GM19324 (cell line): ENCODE results near the gene RAB31.

Experiments used
- ATAC-seq: cut with Tn5 transposase; IDR thresholded peaks from one replicate; pipeline ENCODE4 v1.9.1; 2021; ENCODE audit warnings: mild to moderate bottlenecking, moderate library complexity; ENCODE audit not compliant: unreplicated experiment, low FRiP score

The RAB31 gene

DNA sequence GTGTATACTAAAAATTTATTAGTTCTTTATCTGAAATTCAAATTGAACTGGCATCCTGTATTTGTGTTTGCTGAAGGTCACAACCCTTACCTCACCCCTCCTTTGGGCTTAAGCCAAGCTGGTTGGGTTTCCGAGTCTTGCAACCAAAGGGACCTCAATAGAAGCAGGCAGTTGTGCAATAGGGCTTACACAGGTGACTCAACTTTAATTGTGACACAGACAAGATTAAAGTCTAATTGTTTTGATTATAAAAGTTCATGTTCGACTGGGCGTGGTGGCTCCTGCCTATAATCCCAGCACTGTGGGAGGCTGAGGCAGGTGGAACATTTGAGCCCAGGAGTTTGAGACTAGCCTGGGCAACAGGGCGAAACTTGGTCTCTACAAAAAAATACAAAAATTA, 71.5 kb downstream of the RAB31 start:
- ATAC-seq: no peak

GRCh38 chr18:9782073-9782857, 74.2 kb downstream of the RAB31 start:
- ATAC-seq: no peak

DNA sequence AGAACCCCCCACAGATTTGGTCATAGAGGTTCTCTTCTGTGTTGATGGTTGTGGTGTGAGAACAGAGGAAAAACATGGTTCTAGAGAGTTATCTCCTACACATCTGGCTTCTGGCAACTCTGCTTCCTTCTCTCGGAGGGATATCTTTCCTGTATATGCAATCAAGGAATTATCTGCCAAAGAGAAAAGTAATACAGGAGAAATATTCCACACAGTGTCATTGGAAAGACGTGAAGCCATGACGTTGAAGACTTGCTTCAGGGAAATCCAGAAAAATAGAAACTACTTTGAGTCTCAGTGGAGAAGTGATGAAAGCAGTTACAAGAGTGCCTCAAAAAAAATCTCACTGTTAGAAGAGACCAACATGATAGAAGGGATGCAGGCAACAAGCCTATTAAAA, 78.5 kb downstream of the RAB31 start:
- no peak for ATAC-seq

GRCh38 chr18:9787036-9787435, 78.9 kb downstream of the RAB31 start:
- ATAC-seq: no peak

GRCh38 chr18:9787712-9788111, 79.6 kb downstream of the RAB31 start:
- no peak for ATAC-seq

- no peak for ATAC-seq
Measured at GRCh38 chr18:9788140-9788539, 80.0 kb downstream of the RAB31 start.

- ATAC-seq: no peak
Measured at GRCh38 chr18:9788860-9789259, 80.8 kb downstream of the RAB31 start.

- ATAC-seq: no peak
Measured at GRCh38 chr18:9790261-9790660, 82.2 kb downstream of the RAB31 start.

GRCh38 chr18:9791991-9792390, 83.9 kb downstream of the RAB31 start:
- ATAC-seq: no peak

DNA sequence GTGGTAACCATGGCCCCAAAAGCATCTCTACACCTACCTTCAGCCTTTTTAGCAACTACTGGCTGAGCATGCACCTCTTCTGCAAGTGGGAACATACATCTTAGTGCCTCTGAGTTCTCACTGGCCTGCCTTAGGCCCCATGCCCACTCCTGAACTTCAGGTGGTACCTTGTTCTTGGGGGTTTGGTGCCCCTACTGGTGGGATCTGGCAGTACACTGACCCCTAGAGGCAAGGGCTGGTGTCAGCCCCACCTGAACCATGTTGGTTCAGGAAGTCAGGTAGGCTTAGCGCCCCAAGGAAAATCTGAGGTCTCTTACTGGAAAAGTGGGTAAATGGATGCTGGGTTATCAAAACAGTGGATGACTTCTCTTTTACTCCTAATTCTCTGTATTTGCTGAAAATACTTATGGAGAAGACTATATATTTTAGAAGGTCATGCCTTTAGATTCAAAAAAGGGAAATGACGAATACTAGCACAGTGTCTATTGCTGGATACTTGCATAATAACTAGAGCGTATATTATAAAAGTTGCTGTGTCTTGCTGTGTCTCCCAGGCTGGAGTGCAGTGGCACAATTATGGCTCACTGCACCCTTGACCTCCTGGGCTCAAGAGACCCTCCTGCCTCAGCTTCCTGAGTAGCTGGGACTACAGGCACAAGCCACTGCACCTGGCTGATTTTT, 84.6 kb downstream of the RAB31 start:
- no peak for ATAC-seq

DNA sequence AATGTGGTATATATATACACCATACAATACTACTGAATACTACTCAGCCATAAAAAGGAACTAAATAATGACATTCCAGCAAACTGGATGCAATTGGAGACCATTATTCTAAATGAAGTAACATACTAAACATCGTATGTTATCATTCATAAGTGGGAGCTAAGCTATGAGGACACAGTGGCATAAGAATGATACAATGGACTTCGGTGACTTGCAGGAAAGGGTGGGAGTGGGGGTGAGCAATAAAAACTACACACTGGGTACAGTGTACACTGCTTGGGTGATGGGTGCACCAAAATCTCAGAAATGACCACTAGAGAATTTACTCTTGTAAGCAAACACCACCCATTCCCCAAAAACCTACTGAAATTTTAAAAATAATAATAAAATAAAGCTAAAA, 87.9 kb downstream of the RAB31 start:
- ATAC-seq: no peak

- ATAC-seq: no peak
Measured at GRCh38 chr18:9796935-9797549, 88.9 kb downstream of the RAB31 start.

DNA sequence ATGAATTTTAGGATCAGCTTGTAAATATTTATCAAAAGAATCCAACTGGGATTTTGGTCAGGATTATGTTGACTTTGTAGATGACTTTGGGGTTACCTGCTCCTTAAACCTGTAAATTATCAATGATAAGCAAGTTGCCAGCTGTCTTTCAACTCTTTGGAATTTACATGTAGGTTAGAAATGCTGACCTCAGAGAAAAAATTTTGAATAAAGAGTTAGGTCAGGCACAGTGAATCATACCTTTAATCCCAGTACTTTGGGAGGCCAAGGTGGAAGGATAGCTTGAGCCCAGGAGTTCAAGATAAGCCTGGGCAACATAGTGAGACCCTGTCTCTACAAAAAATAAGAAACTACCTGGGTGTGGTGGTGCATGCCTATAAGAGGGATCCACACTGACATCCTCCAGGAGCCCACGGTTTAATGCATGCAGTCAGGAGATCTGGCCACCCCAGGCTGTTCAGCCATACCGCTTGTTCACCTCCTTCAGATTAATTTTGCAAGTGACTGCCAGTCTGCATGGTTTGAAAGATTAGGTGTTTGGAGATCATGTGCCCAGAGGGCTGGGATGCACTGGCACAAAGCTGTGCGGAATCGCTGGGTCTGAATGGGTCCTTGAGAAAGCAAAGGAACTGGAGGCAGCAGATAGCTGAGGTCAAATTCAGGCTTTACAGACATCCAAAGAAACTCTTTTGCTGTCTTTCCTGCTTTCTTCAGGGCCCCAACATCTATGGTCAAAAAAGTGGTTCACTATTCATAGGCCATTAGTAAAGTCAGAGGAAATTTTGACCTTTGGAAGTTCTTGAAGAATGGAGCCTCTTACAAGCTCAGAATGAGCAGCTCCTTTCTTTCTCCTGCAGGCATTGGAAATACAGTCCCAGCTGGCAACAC, 94.3 kb downstream of the RAB31 start:
- ATAC-seq: no peak

GRCh38 chr18:9803063-9803697, 95.1 kb downstream of the RAB31 start:
- ATAC-seq: no peak

- ATAC-seq: no peak
Measured at GRCh38 chr18:9803698-9804516, 95.8 kb downstream of the RAB31 start.

DNA sequence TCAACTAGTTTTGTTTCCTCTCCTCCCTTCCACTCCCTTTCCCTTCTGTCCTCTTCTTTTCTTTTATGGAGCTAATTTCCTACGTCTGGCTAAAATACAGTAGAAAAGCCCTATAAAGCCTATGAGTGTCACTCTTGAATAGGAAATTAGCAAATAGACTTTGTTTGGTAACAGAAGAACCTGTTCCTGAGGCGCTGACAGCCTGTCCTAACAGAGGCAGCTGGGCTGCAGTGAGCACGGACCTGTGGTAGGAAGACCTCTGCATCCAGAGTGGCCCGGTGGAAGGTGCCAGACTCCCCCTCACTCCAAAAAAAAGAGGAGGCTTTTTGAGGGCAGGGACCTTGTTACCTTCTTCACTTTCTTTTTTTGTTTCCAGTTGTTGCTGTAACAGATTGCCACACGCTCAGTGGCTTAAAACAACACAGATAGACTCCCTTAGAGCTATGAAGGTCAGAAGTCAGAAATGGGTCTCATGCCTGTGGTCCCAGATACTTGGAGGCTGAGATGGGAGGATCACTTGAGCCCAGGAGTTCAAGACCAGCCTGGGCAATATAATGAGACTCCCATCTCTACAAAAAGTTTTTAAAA, 96.5 kb downstream of the RAB31 start:
- ATAC-seq: no peak

DNA sequence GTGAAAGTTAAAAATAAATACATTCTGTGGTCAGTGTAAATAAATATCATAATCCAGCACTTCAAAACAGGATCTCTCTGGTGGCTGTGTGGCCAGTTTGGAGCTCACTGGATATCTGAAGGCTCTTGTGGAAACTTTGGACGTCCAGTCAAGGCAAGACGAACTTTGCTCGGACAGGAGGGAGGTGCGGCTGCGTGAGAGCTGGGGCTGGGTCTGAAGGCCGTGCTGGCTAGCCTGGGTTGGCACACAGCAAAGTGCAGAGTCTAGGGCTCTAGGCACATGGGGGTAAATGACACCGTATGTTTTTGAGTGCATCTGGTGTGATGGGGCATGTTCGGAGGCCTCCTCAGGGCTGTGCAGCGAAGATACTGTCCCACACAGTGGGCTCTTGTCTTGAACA, 98.8 kb downstream of the RAB31 start:
- no peak for ATAC-seq

GRCh38 chr18:9808295-9809241, 100.5 kb downstream of the RAB31 start:
- ATAC-seq: no peak
